GM12878 (cell line): Measurements from ENCODE around the gene SCAMP4. TPM values are rescaled to one million over a fixed set of nuclear protein-coding genes. Genes with fewer than 3 reads are reported as not detected.

Source experiments
- ATAC-seq: fragments of 200-7000 bp; cut with Tn5 transposase; 3 replicates; pipeline ENCODE4 v1.9.1; 2020; ENCODE audit warnings: mild to moderate bottlenecking, moderate library complexity
- BruUV-seq: library from RNA; stranded (reverse); fragments of 400-500 nt; replicated peaks from 2 replicates; lab custom pipeline; 2021; lab: Mats Ljungman, UMichigan
- CTCF ChIA-PET: fragments of 300-600 bp; sonication (Branson Sonifier 250); formaldehyde crosslinking; extraction: SDS; loops from one replicate; lab custom pipeline; 2021; ENCODE audit warnings: inconsistent platforms; lab: Yijun Ruan, JAX
- POLR2A ChIA-PET: fragments of 350-600 bp; formaldehyde crosslinking; extraction: SDS; loops from one replicate; lab custom pipeline; 2021; ENCODE audit warnings: inconsistent platforms; lab: Charles Lee
- RAD21 ChIA-PET: fragments of 300-600 bp; sonication (Branson Sonifier 250); formaldehyde crosslinking; loops from one replicate; lab custom pipeline; 2023; ENCODE audit warnings: antibody characterized with exemption; ENCODE audit not compliant: unreplicated experiment; lab: Charles Lee
- SMC1A ChIA-PET: fragments of 300-600 bp; sonication (Branson Sonifier 250); formaldehyde crosslinking; loops from one replicate; lab custom pipeline; 2023; ENCODE audit not compliant: unreplicated experiment, uncharacterized antibody; lab: Charles Lee
- DNase-seq: peaks from one replicate; pipeline ENCODE4 v3.0.0-alpha.2; 2011; ENCODE audit warnings: low read depth, low spot score
- FAIRE-seq: peaks from 3 replicates; lab custom pipeline; 2011; peaks lifted over from hg19 to GRCh38; lab: Jason Lieb, UNC
- H2AFZ ChIP-seq: 2 replicates; pipeline ENCODE4 v1.6.0; 2011; ENCODE audit warnings: low read depth, low read length, control low read depth; ENCODE audit not compliant: control insufficient read depth
- H3K27ac ChIP-seq: 2 replicates; pipeline ENCODE4 v1.5.1; 2011; ENCODE audit warnings: control low read depth; ENCODE audit not compliant: control insufficient read depth, insufficient read depth
- H3K27me3 ChIP-seq, 2 experiments: replicated peaks in 1 of 2; 2 replicates each; pipeline versions ENCODE4 v1.6.0 to v1.6.1; 2011; ENCODE audit warnings: low read length in 1 of 2; ENCODE audit not compliant: control insufficient read depth in 2 of 2, insufficient read depth in 2 of 2
- H3K36me3 ChIP-seq, 2 experiments: 2 replicates each; pipeline ENCODE4 v1.5.1; 2011; ENCODE audit warnings: low read length in 1 of 2; ENCODE audit not compliant: control insufficient read depth in 2 of 2, insufficient read depth in 2 of 2
- H3K4me1 ChIP-seq: 2 replicates; pipeline ENCODE4 v1.6.1; 2011; ENCODE audit warnings: mild to moderate bottlenecking, low read length, moderate library complexity, mixed read lengths; ENCODE audit not compliant: control insufficient read depth, insufficient read depth
- H3K4me2 ChIP-seq: 2 replicates; pipeline ENCODE4 v1.6.0; 2011; ENCODE audit warnings: control low read depth; ENCODE audit not compliant: control insufficient read depth, insufficient read depth
- H3K4me3 ChIP-seq: fragments of 200-600 bp; sonication (generic); 2 replicates; pipeline ENCODE4 v1.5.1; 2016
- H3K79me2 ChIP-seq: 2 replicates; pipeline ENCODE4 v1.6.0; 2011; ENCODE audit warnings: low read length; ENCODE audit not compliant: control insufficient read depth, insufficient read depth
- H3K9ac ChIP-seq: 2 replicates; pipeline ENCODE4 v1.8.0; 2011; ENCODE audit warnings: low read length, control low read depth, mixed read lengths; ENCODE audit not compliant: control insufficient read depth, insufficient read depth
- H3K9me3 ChIP-seq: replicated peaks from 3 replicates; pipeline ENCODE4 v1.5.1; 2011; ENCODE audit warnings: mild to moderate bottlenecking, low read length; ENCODE audit not compliant: control insufficient read depth, insufficient read depth
- H4K20me1 ChIP-seq: 2 replicates; pipeline ENCODE4 v1.6.0; 2011; ENCODE audit not compliant: control insufficient read depth, insufficient read depth
- BCL11A ChIP-seq: IDR thresholded peaks from 2 replicates; pipeline ENCODE4 v1.6.1; 2011; ENCODE audit warnings: low read depth, low read length
- BCLAF1 ChIP-seq: fragments of 450-650 bp; IDR thresholded peaks from 2 replicates; pipeline ENCODE4 v1.6.1; 2017; ENCODE audit warnings: antibody characterized with exemption, mild to moderate bottlenecking, moderate library complexity
- BRCA1 ChIP-seq: IDR thresholded peaks from 2 replicates; pipeline ENCODE4 v1.6.1; 2011; ENCODE audit warnings: low read depth, low read length, improper control_type of control experiment
- EED ChIP-seq: sonication (generic); IDR thresholded peaks from 2 replicates; pipeline ENCODE4 v1.6.1; 2016; ENCODE audit warnings: antibody characterized with exemption, low read depth
- ETV6 ChIP-seq, 2 experiments: fragments of 450-650 bp in 1 of 2; IDR thresholded peaks in 1 of 2; conservative IDR thresholded peaks in 1 of 2; 2 replicates each; pipeline ENCODE4 v1.6.1; 2014; ENCODE audit warnings: antibody characterized with exemption in 1 of 2, borderline replicate concordance in 1 of 2, low read depth in 1 of 2, mild to moderate bottlenecking in 1 of 2, moderate library complexity in 1 of 2
- JUNB ChIP-seq: IDR thresholded peaks from 2 replicates; pipeline ENCODE4 v1.6.1; 2016; ENCODE audit warnings: antibody characterized with exemption, mild to moderate bottlenecking
- KAT2A ChIP-seq: conservative IDR thresholded peaks from 2 replicates; pipeline ENCODE4 v1.6.1; 2011; ENCODE audit warnings: low read depth, low read length; ENCODE audit not compliant: control insufficient read depth
- MTA3 ChIP-seq: IDR thresholded peaks from 2 replicates; pipeline ENCODE4 v1.6.1; 2012; ENCODE audit warnings: low read length, inconsistent platforms, borderline replicate concordance
- PAX5 ChIP-seq: IDR thresholded peaks from 2 replicates; pipeline ENCODE4 v1.6.1; 2011; ENCODE audit warnings: low read depth, low read length, borderline replicate concordance
- PBX3 ChIP-seq: IDR thresholded peaks from 2 replicates; pipeline ENCODE4 v1.6.1; 2011; ENCODE audit warnings: mild to moderate bottlenecking, low read depth, low read length, moderate library complexity; ENCODE audit not compliant: insufficient replicate concordance
- PRDM15 ChIP-seq: fragments of 450-650 bp; formaldehyde crosslinking; IDR thresholded peaks from 2 replicates; pipeline ENCODE4 v1.4.0; 2020; ENCODE audit warnings: mild to moderate bottlenecking, moderate library complexity
- RBBP5 ChIP-seq: fragments of 200-600 bp; sonication (generic); conservative IDR thresholded peaks from 2 replicates; pipeline ENCODE4 v1.6.1; 2016
- TCF7 ChIP-seq: IDR thresholded peaks from 2 replicates; pipeline ENCODE4 v1.6.1; 2014; ENCODE audit warnings: antibody characterized with exemption, borderline replicate concordance
- ZBTB33 ChIP-seq: fragments of 450-650 bp; IDR thresholded peaks from 2 replicates; pipeline ENCODE4 v1.6.1; 2017; ENCODE audit warnings: mild to moderate bottlenecking
- ZNF217 ChIP-seq: fragments of 450-650 bp; IDR thresholded peaks from 2 replicates; pipeline ENCODE4 v1.6.1; 2017; ENCODE audit warnings: antibody characterized with exemption, mild to moderate bottlenecking
- WGBS: methylation state at CpG from one replicate; pipeline ENCODE4 v1.1.6; 2016; ENCODE audit warnings: low lambda C conversion rate; ENCODE audit not compliant: insufficient replicate concordance, insufficient coverage; ENCODE audit errors: missing lambda C conversion rate; 5-methylcytosine and 5-hydroxymethylcytosine counted together
- in situ Hi-C: fragments of 300-500 bp; cut with MboI; formaldehyde crosslinking; loops from 9 replicates; pipeline ENCODE4 v1.14.3; 2018; ENCODE audit warnings: mixed read lengths
- intact Hi-C: fragments of 100-400 bp; cut with micrococcal nuclease; formaldehyde crosslinking; loops from one replicate; pipeline ENCODE4 v1.14.2; 2022; ENCODE audit not compliant: unreplicated experiment
- polyA plus RNA-seq, 11 experiments: library from polyadenylated mRNA; depleted of rRNA in 4 of 11; unstranded in 6 of 11; stranded (reverse) in 5 of 11; fragments of >200 nt; fragmentation: Nextera tagmentation in 4 of 11; fragmentation: Illumina TruSeq in 1 of 11; extraction: Ambion mirVana in 4 of 11; extraction: Trizol in 1 of 11; gene quantifications; 1 replicate in 1 of 11; 2 replicates in 10 of 11; pipeline versions ENCODE4 v1.2.1 to v1.2.3, GENCODE V29; 2011 to 2016; ENCODE audit warnings: inconsistent platforms in 2 of 11, missing spikeins in 2 of 11, low read depth in 1 of 11
- total RNA-seq, 4 experiments: library from RNA; depleted of rRNA in 3 of 4; stranded (reverse); fragments of >200 nt in 3 of 4; fragmentation: Illumina TruSeq in 1 of 4; extraction: Trizol in 1 of 4; gene quantifications; 2 replicates each; pipeline versions ENCODE4 v1.2.1 to v1.2.3, GENCODE V29; 2013 to 2021

SCAMP4 gene
- total and polyA plus RNA-seq, 10 of the 15 experiments (the other 5 are each of a cell fraction or from before 2014, with no cell fraction given): 0.63 to 34.7 (median 12.8) TPM

- no peaks in the 10 kb centered on the region for H4K20me1 ChIP-seq
- H2AFZ ChIP-seq: no peak overlapping the region
- no peak for ATAC-seq
- ChIA-PET CTCF (interaction anchor here (1.0 to 3.0 kb wide), 3 partner anchors 28 to 167 kb away, joined by 3 to 10 read pairs (median 4); no protein-coding TSS in a partner anchor), RAD21 (interaction anchor here (2.5 kb wide), 1 partner anchor 38 kb away, joined by 9 read pairs; no protein-coding TSS in a partner anchor), SMC1A (interaction anchor here (0.7 kb wide), 1 partner anchor 26 kb away, joined by 3 read pairs; no protein-coding TSS in a partner anchor), POLR2A (interaction anchor here (0.6 to 1.1 kb wide), 2 partner anchors 14 to 137 kb away, joined by 3 read pairs; no protein-coding TSS in a partner anchor)
- no TSS peak for BruUV-seq
- H3K27me3 ChIP-seq: no peaks in the 10 kb centered on the region
- H3K36me3 ChIP-seq: no peaks in the 10 kb centered on the region
- 88% methylated on average over 16 of the region's 16 CpGs for WGBS
- peaks cover 31% of the 10 kb centered on the region for H3K4me1 ChIP-seq
- H3K79me2 ChIP-seq: peaks cover 9% of the 10 kb centered on the region
- in situ Hi-C loops: no loop called here
- no peak overlapping the region for H3K4me3 ChIP-seq
- no peak overlapping the region for H3K9ac ChIP-seq
- FAIRE-seq: no peak
- H3K4me2 ChIP-seq: no peak overlapping the region
- DNase-seq: no peak
- intact Hi-C loops: loop anchor here (10.0 kb wide), 1 partner anchor 193 kb away; the partner anchor contains the start of genes IZUMO4 and MOB3A
- no peak overlapping the region for H3K27ac ChIP-seq
- H3K9me3 ChIP-seq: no peaks in the 10 kb centered on the region
- TF ChIP-seq BCLAF1: no peak
- TF ChIP-seq PAX5: no peak
- TF ChIP-seq EED: no peak
- TF ChIP-seq RBBP5: no peak
- no peak for TF ChIP-seq PRDM15 (CRISPR knock-in tag)
- TF ChIP-seq JUNB: no peak
- no peak for TF ChIP-seq MTA3
- no peak for TF ChIP-seq KAT2A
- TF ChIP-seq TCF7: no peak
- no peak for TF ChIP-seq BCL11A
- no peak for TF ChIP-seq ETV6 (conservative IDR thresholded peaks at IDR 0.05 in 1 of 2, IDR thresholded peaks at IDR 0.05 in 1 of 2; ENCODE audit: borderline replicate concordance in 1 of 2, low read depth in 1 of 2)
- no peak for TF ChIP-seq ZBTB33
- TF ChIP-seq BRCA1: no peak
- no peak for TF ChIP-seq PBX3
- TF ChIP-seq ZNF217: no peak
These were observed 3.2 kb upstream of the SCAMP4 start for GRCh38 chr19:1901940-1902404.
